HepG2 (cell line): Measurements from ENCODE around the gene PPP3R2. TPM values are rescaled to one million over a fixed set of nuclear protein-coding genes. Genes with fewer than 3 reads are reported as not detected.
"Not testable (repeated sequence)": the region's sequence is repeated elsewhere in the genome, so short reads cannot be mapped to it uniquely, and the experiment has no call there.

Experiments used
- ATAC-seq: fragments of 200-7000 bp; cut with Tn5 transposase; 3 replicates; pipeline ENCODE4 v1.9.1; 2020; ENCODE audit warnings: mild to moderate bottlenecking, moderate library complexity
- BruUV-seq: library from RNA; stranded (reverse); fragments of 400-500 nt; replicated peaks from 2 replicates; lab custom pipeline; 2021; lab: Mats Ljungman, UMichigan
- CTCF ChIA-PET: fragments of 300-600 bp; formaldehyde crosslinking; extraction: SDS; loops from one replicate; lab custom pipeline; 2021; ENCODE audit warnings: low total read pairs, inconsistent platforms, low intra/inter-chr PET ratio; lab: Yijun Ruan, JAX
- POLR2A ChIA-PET: fragments of 350-600 bp; sonication (Branson Sonifier 250); formaldehyde crosslinking; loops from one replicate; lab custom pipeline; 2020; ENCODE audit warnings: antibody characterized with exemption, inconsistent platforms; lab: Yijun Ruan, JAX
- DNase-seq: peaks from one replicate; pipeline ENCODE4 v3.0.0-alpha.2; 2015; ENCODE audit warnings: low spot score
- FAIRE-seq: peaks from 3 replicates; lab custom pipeline; 2011; peaks lifted over from hg19 to GRCh38; lab: Jason Lieb, UNC
- H2AFZ ChIP-seq: one replicate; pipeline ENCODE4 v1.6.1; 2011; ENCODE audit warnings: low read length, inconsistent platforms
- H3K27ac ChIP-seq: fragments of 300-600 bp; 3 replicates; pipeline ENCODE4 v1.8.0; 2011; ENCODE audit warnings: mixed run types, mild to moderate bottlenecking, mixed read lengths, low read length, inconsistent platforms; ENCODE audit not compliant: insufficient read depth; ENCODE audit errors: extremely low read length
- H3K27me3 ChIP-seq, 2 experiments: fragments of 200-600 bp in 1 of 2; 2 replicates in 1 of 2; 3 replicates in 1 of 2; pipeline versions ENCODE4 v1.6.0 to v1.8.0; 2011; ENCODE audit warnings: low read length in 2 of 2, mild to moderate bottlenecking in 2 of 2, moderate library complexity in 2 of 2, inconsistent platforms in 1 of 2; ENCODE audit not compliant: insufficient read depth in 2 of 2, control insufficient read depth in 1 of 2
- H3K36me3 ChIP-seq, 2 experiments: fragments of 200-600 bp in 1 of 2; replicated peaks in 1 of 2; 2 replicates in 1 of 2; 3 replicates in 1 of 2; pipeline versions ENCODE4 v1.5.1 to v1.8.0; 2011; ENCODE audit warnings: low read length in 2 of 2, inconsistent platforms in 1 of 2; ENCODE audit not compliant: insufficient read depth in 2 of 2, control insufficient read depth in 1 of 2
- H3K4me1 ChIP-seq: 2 replicates; pipeline ENCODE4 v1.5.1; 2012; ENCODE audit warnings: low read length, inconsistent platforms; ENCODE audit not compliant: insufficient read depth
- H3K4me2 ChIP-seq: 2 replicates; pipeline ENCODE4 v1.6.0; 2011; ENCODE audit warnings: low read depth, low read length, inconsistent platforms
- H3K4me3 ChIP-seq, 3 experiments: fragments of 200-600 bp in 1 of 3; sonication (generic), shearing (Covaris generic) in 1 of 3; replicated peaks in 1 of 3; 2 replicates each; pipeline ENCODE4 v1.5.1; 2011 to 2016; ENCODE audit warnings: low read length in 3 of 3, inconsistent platforms in 2 of 3, low read depth in 2 of 3, mild to moderate bottlenecking in 2 of 3, control low read depth in 1 of 3, mixed read lengths in 1 of 3; ENCODE audit not compliant: insufficient read depth in 1 of 3
- H3K79me2 ChIP-seq: one replicate; pipeline ENCODE4 v1.6.1; 2011; ENCODE audit warnings: low read length, inconsistent platforms; ENCODE audit not compliant: insufficient read depth
- H3K9ac ChIP-seq: 2 replicates; pipeline ENCODE4 v1.6.0; 2011; ENCODE audit warnings: mild to moderate bottlenecking, low read depth, low read length, inconsistent platforms; ENCODE audit not compliant: insufficient read depth
- H3K9me3 ChIP-seq: 2 replicates; pipeline ENCODE4 v1.5.1; 2012; ENCODE audit warnings: mild to moderate bottlenecking, low read length
- H4K20me1 ChIP-seq: 2 replicates; pipeline ENCODE4 v1.6.0; 2011; ENCODE audit warnings: inconsistent platforms, mild to moderate bottlenecking, low read length, moderate library complexity; ENCODE audit not compliant: insufficient read depth
- KDM4B ChIP-seq: sonication (generic); formaldehyde crosslinking; IDR thresholded peaks from 2 replicates; pipeline ENCODE4 v1.4.0; 2020; ENCODE audit warnings: missing genetic modification reagents
- NCOA2 ChIP-seq: sonication (generic); formaldehyde crosslinking; IDR thresholded peaks from 2 replicates; pipeline ENCODE4 v1.8.0; 2022; ENCODE audit warnings: inconsistent platforms
- NR2F1 ChIP-seq, 2 experiments: fragments of 450-650 bp in 1 of 2; formaldehyde crosslinking in 1 of 2; IDR thresholded peaks; 2 replicates each; pipeline versions ENCODE4 v1.5.0 to v1.6.1; 2016 to 2020; ENCODE audit warnings: mild to moderate bottlenecking in 1 of 2, missing compliant biosample characterization in 1 of 2, missing genetic modification reagents in 1 of 2, moderate library complexity in 1 of 2
- POGZ ChIP-seq: sonication (generic); formaldehyde crosslinking; IDR thresholded peaks from 2 replicates; pipeline ENCODE4 v1.4.0; 2020; ENCODE audit warnings: mild to moderate bottlenecking, missing genetic modification reagents
- ZBTB33 ChIP-seq: sonication (generic); formaldehyde crosslinking; IDR thresholded peaks from 2 replicates; pipeline ENCODE4 v1.4.0; 2020; ENCODE audit warnings: missing genetic modification reagents
- ZMYM4 ChIP-seq: sonication (generic); formaldehyde crosslinking; IDR thresholded peaks from 2 replicates; pipeline ENCODE4 v1.8.1; 2023; ENCODE audit warnings: mild to moderate bottlenecking, missing genetic modification reagents
- WGBS: methylation state at CpG from one replicate; pipeline ENCODE4 v1.1.6; 2017; ENCODE audit warnings: low lambda C conversion rate; 5-methylcytosine and 5-hydroxymethylcytosine counted together
- in situ Hi-C: cut with HindIII; loops from 2 replicates; pipeline ENCODE4 v1.10.0; 2017; ENCODE audit warnings: low pct_unique_long_range_greater_than_20kb; ENCODE audit not compliant: extremely low pct_ligation_motif_present
- intact Hi-C: fragments of 100-400 bp; cut with micrococcal nuclease; formaldehyde crosslinking; loops from one replicate; pipeline ENCODE4 v1.10.0; 2022; ENCODE audit not compliant: unreplicated experiment
- polyA plus RNA-seq, 8 experiments: library from polyadenylated mRNA; depleted of rRNA in 3 of 8; stranded (reverse) in 7 of 8; unstranded in 1 of 8; fragments of >200 nt; fragmentation: Illumina TruSeq in 4 of 8; extraction: Trizol in 4 of 8; gene quantifications; 2 replicates each; pipeline versions ENCODE4 v1.2.1 to v1.2.3, GENCODE V29; 2011 to 2016; ENCODE audit warnings: low read depth in 4 of 8, missing spikeins in 1 of 8, mixed read lengths in 1 of 8; ENCODE audit not compliant: insufficient read depth in 1 of 8
- total RNA-seq, 5 experiments: library from RNA; depleted of rRNA; stranded (reverse); fragments of >200 nt; fragmentation: Illumina TruSeq; extraction: Trizol; gene quantifications; 2 replicates each; pipeline ENCODE4 v1.2.3, GENCODE V29; 2016; ENCODE audit warnings: low read depth in 1 of 5
- TF ChIP-seq, protein P1 (sequence below): sonication (generic); formaldehyde crosslinking; IDR thresholded peaks from 2 replicates; pipeline ENCODE4 v1.5.0; 2020; ENCODE audit warnings: mild to moderate bottlenecking, missing genetic modification reagents, moderate library complexity

Gene PPP3R2
- total and polyA plus RNA-seq, 2 of the 13 experiments (the other 11 are each of a cell fraction or from before 2014, with no cell fraction given): not detected

DNA sequence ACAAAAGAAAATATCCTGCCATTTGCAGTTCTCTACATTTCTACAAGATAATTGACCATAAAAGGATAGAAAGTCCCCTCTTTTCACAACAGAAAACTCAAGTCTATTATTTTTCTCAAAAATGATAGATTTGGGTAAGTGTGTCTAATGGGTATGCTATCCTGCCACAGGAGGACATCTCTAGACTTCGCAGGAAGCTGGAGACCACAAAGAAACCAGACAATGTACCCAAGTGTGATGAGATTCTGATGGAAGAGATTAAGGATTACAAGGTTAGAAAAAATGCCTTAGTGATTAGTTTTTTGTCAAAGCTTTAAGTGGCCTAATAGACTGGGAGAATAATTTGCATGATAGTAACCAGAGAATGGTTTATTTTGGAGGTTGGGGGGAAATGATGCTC lies 33.0 kb downstream of the PPP3R2 start (continued):
- TF ChIP-seq NCOA2 (CRISPR knock-in tag) (no peak), KDM4B (CRISPR knock-in tag) (no peak), NR2F1 (CRISPR knock-in tag; IDR thresholded peaks at IDR 0.05) (no peak)
- TF ChIP-seq, all 625 proteins: peak for 0

DNA sequence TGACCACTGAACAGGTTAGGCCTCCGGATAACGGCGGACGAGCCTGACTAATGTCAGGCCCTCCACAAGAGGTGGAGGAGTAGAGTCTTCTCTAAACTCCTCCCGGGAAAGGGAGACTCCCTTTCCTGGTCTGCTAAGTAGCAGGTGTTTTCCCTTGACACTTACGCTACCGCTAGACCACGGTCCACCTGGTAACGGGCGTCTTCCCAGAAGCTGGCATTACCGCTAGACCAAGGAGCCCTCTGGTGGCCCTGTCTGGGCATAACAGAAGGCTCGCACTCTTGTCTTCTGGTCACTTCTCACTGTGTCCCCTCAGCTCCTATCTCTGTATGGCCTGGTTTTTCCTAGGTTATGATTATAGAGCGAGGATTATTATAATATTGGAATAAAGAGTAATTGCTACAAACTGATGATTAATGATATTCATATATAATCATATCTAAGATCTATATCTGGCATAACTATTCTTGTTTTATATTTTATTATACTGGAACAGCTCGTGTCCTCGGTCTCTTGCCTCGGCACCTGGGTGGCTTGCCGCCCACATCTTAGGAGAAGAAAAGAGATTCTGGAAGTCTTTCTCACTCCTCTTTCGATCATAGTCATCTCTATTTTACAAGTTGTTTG lies 45.2 kb downstream of the PPP3R2 start:
- BruUV-seq, H2AFZ ChIP-seq, FAIRE-seq: not testable (repeated sequence)

More for the DNA sequence above, 45.2 kb downstream of the PPP3R2 start:
- DNase-seq, H3K4me2 ChIP-seq, H3K4me1 ChIP-seq, H3K27me3 ChIP-seq, POLR2A ChIA-PET, H3K9ac ChIP-seq, H4K20me1 ChIP-seq, intact Hi-C loops, H3K79me2 ChIP-seq, CTCF ChIA-PET, H3K27ac ChIP-seq: not testable (repeated sequence)
- in situ Hi-C loops: loop anchor here (25.0 kb wide), 1 partner anchor 837 kb away; no protein-coding TSS in a partner anchor
- peaks cover 17 to 68% of the 10 kb centered on the region in 2 experiments for H3K36me3 ChIP-seq
- TF ChIP-seq ZBTB33 (CRISPR knock-in tag) (peak; percentile 99), ZMYM4 (CRISPR knock-in tag) (peak; percentile 45; the same call in 1 of the 2 replicates), POGZ (CRISPR knock-in tag) (peak; percentile 58; the same call in 1 of the 2 replicates)
- TF ChIP-seq, protein P1, sequence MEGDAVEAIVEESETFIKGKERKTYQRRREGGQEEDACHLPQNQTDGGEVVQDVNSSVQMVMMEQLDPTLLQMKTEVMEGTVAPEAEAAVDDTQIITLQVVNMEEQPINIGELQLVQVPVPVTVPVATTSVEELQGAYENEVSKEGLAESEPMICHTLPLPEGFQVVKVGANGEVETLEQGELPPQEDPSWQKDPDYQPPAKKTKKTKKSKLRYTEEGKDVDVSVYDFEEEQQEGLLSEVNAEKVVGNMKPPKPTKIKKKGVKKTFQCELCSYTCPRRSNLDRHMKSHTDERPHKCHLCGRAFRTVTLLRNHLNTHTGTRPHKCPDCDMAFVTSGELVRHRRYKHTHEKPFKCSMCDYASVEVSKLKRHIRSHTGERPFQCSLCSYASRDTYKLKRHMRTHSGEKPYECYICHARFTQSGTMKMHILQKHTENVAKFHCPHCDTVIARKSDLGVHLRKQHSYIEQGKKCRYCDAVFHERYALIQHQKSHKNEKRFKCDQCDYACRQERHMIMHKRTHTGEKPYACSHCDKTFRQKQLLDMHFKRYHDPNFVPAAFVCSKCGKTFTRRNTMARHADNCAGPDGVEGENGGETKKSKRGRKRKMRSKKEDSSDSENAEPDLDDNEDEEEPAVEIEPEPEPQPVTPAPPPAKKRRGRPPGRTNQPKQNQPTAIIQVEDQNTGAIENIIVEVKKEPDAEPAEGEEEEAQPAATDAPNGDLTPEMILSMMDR: peak; percentile 45; the same call in 1 of the 2 replicates
- TF ChIP-seq, all 625 proteins: peak for 4; not testable (repeated sequence) for 621
- not testable (repeated sequence) for H3K4me3 ChIP-seq, H3K9me3 ChIP-seq, ATAC-seq
- 89% methylated on average over 18 of the region's 18 CpGs for WGBS
